GM23338 (cell line): Measurements from ENCODE around the gene GCDH. TPM values are rescaled to one million over a fixed set of nuclear protein-coding genes. Genes with fewer than 3 reads are reported as not detected.

Experiments used
- ATAC-seq: fragments of 200-7000 bp; cut with Tn5 transposase; 3 replicates; pipeline ENCODE4 v1.9.1; 2020
- DNase-seq: peaks from one replicate; pipeline ENCODE4 v3.0.0-alpha.2; 2015; ENCODE audit warnings: low spot score
- H2AFZ ChIP-seq: fragments of 200-600 bp; sonication (generic); 2 replicates; pipeline ENCODE4 v1.8.0; 2016; ENCODE audit warnings: antibody characterized with exemption, mild to moderate bottlenecking, moderate library complexity
- H3F3A ChIP-seq: fragments of 200-600 bp; sonication (generic); replicated peaks from 2 replicates; pipeline ENCODE4 v1.8.0; 2017; ENCODE audit warnings: antibody characterized with exemption, mixed run types, low read depth
- H3K27ac ChIP-seq: fragments of 200-600 bp; sonication (generic); 2 replicates; pipeline ENCODE4 v1.6.1; 2016; ENCODE audit warnings: low read depth
- H3K27me3 ChIP-seq: fragments of 200-600 bp; sonication (generic); 2 replicates; pipeline ENCODE4 v1.8.0; 2016; ENCODE audit warnings: mild to moderate bottlenecking, mixed run types, moderate library complexity; ENCODE audit not compliant: insufficient read depth
- H3K36me3 ChIP-seq: fragments of 200-600 bp; sonication (generic); 2 replicates; pipeline ENCODE4 v1.8.0; 2016; ENCODE audit warnings: mild to moderate bottlenecking; ENCODE audit not compliant: insufficient read depth
- H3K4me1 ChIP-seq: fragments of 200-600 bp; sonication (generic); 2 replicates; pipeline ENCODE4 v1.8.0; 2016; ENCODE audit warnings: mild to moderate bottlenecking, moderate library complexity; ENCODE audit not compliant: insufficient read depth
- H3K4me2 ChIP-seq: fragments of 200-600 bp; sonication (generic); 2 replicates; pipeline ENCODE4 v1.7.1; 2017; ENCODE audit warnings: mixed run types
- H3K4me3 ChIP-seq: fragments of 200-600 bp; sonication (generic); 2 replicates; pipeline ENCODE4 v1.6.1; 2016; ENCODE audit warnings: mixed run types
- H3K79me2 ChIP-seq: fragments of 200-600 bp; sonication (generic); replicated peaks from 2 replicates; pipeline ENCODE4 v1.8.0; 2017; ENCODE audit warnings: mild to moderate bottlenecking; ENCODE audit not compliant: insufficient read depth
- H3K9me2 ChIP-seq: fragments of 200-600 bp; sonication (generic); 2 replicates; pipeline ENCODE4 v1.8.0; 2017; ENCODE audit not compliant: insufficient read depth
- H4K20me1 ChIP-seq: fragments of 200-600 bp; sonication (generic); replicated peaks from 2 replicates; pipeline ENCODE4 v1.8.0; 2017; ENCODE audit warnings: mild to moderate bottlenecking; ENCODE audit not compliant: insufficient read depth
- H3K27ac Mint-ChIP-seq: 2 replicates; pipeline ENCODE4 v1.8.0; 2020; ENCODE audit warnings: inconsistent platforms, mild to moderate bottlenecking, moderate library complexity, mixed read lengths
- H3K27me3 Mint-ChIP-seq: 3 replicates; pipeline ENCODE4 v1.8.0; 2022; ENCODE audit warnings: low read depth, mild to moderate bottlenecking, moderate library complexity, mixed read lengths, inconsistent platforms; ENCODE audit not compliant: insufficient read depth, poor library complexity
- H3K36me3 Mint-ChIP-seq: 3 replicates; pipeline ENCODE4 v1.8.0; 2021; ENCODE audit warnings: low read depth, mild to moderate bottlenecking, inconsistent platforms, moderate library complexity, mixed read lengths
- H3K4me1 Mint-ChIP-seq: 3 replicates; pipeline ENCODE4 v1.8.0; 2020; ENCODE audit warnings: mild to moderate bottlenecking, inconsistent platforms, mixed read lengths
- H3K4me3 Mint-ChIP-seq: 3 replicates; pipeline ENCODE4 v1.8.0; 2021; ENCODE audit warnings: moderate library complexity, mild to moderate bottlenecking, inconsistent platforms, mixed read lengths
- H3K9me3 Mint-ChIP-seq: 3 replicates; pipeline ENCODE4 v1.8.0; 2020; ENCODE audit warnings: moderate library complexity, mild to moderate bottlenecking, inconsistent platforms, mixed read lengths
- CREB1 ChIP-seq: fragments of 250-450 bp; sonication (Bioruptor Pico); IDR thresholded peaks from 2 replicates; pipeline ENCODE4 v1.5.0; 2020; ENCODE audit warnings: low read depth, mild to moderate bottlenecking, moderate library complexity
- CTCF ChIP-seq, 2 experiments: fragments of 200-600 bp in 1 of 2; sonication (generic) in 1 of 2; conservative IDR thresholded peaks; 2 replicates each; pipeline versions ENCODE4 v1.5.1 to v1.6.1; 2016 to 2017; ENCODE audit warnings: antibody characterized with exemption in 2 of 2, low read depth in 2 of 2, mild to moderate bottlenecking in 2 of 2, moderate library complexity in 1 of 2
- ETS1 ChIP-seq: IDR thresholded peaks from 2 replicates; pipeline ENCODE4 v1.6.1; 2016; ENCODE audit warnings: antibody characterized with exemption
- EZH2 ChIP-seq: fragments of 200-600 bp; sonication (generic); IDR thresholded peaks from one replicate; pipeline ENCODE4 v1.8.0; 2017; ENCODE audit warnings: antibody characterized with exemption, mild to moderate bottlenecking, low read depth; ENCODE audit not compliant: unreplicated experiment
- EZH2phosphoT487 ChIP-seq: fragments of 200-600 bp; sonication (generic); IDR thresholded peaks from one replicate; pipeline ENCODE4 v1.8.1; 2018; ENCODE audit warnings: antibody characterized with exemption; ENCODE audit not compliant: unreplicated experiment
- NANOG ChIP-seq: IDR thresholded peaks from 2 replicates; pipeline ENCODE4 v1.6.1; 2016; ENCODE audit warnings: antibody characterized with exemption, borderline replicate concordance
- POLR2AphosphoS5 ChIP-seq: IDR thresholded peaks from 2 replicates; pipeline ENCODE4 v1.6.1; 2016; ENCODE audit warnings: antibody characterized with exemption, low read depth
- STAT1 ChIP-seq: IDR thresholded peaks from one replicate; pipeline ENCODE4 v1.6.1; 2016; ENCODE audit warnings: antibody characterized with exemption; ENCODE audit not compliant: unreplicated experiment
- ZNF331 ChIP-seq: fragments of 250-450 bp; sonication (Bioruptor Pico); IDR thresholded peaks from 2 replicates; pipeline ENCODE4 v1.5.0; 2020; ENCODE audit warnings: low read depth, mild to moderate bottlenecking, moderate library complexity
- ZNF462 ChIP-seq: fragments of 250-450 bp; sonication (Bioruptor Pico); IDR thresholded peaks from 2 replicates; pipeline ENCODE4 v1.5.0; 2020; ENCODE audit warnings: mild to moderate bottlenecking, moderate library complexity
- polyA plus RNA-seq: library from polyadenylated mRNA; unstranded; fragments of >200 nt; fragmentation: Nextera tagmentation; extraction: Ambion mirVana; gene quantifications from 2 replicates; pipeline ENCODE4 v1.2.1, GENCODE V29; 2016
- total RNA-seq: library from RNA; depleted of rRNA; stranded (reverse); fragments of >200 nt; shearing (Covaris generic); gene quantifications from 2 replicates; pipeline ENCODE4 v1.2.3, GENCODE V29; 2014

Gene GCDH
- total and polyA plus RNA-seq, 2 experiments from 2014 or later: 54.1 to 99.8 TPM

- Histone ChIP-seq H4K20me1 (peaks cover 6% of the 10 kb centered on the region; the same call in 1 of the 2 replicates), H3K79me2 (no peaks in the 10 kb centered on the region), H3F3A (peaks cover 12% of the 10 kb centered on the region; the same call in 1 of the 2 replicates), H3K4me3 (no peak overlapping the region), H2AFZ (no peak overlapping the region), H3K9me2 (no peaks in the 10 kb centered on the region; the same call in 1 of the 2 replicates), H3K27ac (no peak overlapping the region), H3K36me3 (peaks cover 30% of the 10 kb centered on the region), H3K4me1 (no peaks in the 10 kb centered on the region), H3K27me3 (peaks cover 10% of the 10 kb centered on the region), H3K4me2 (no peak overlapping the region)
- DNase-seq (no peak), ATAC-seq (no peak)
- peaks cover 79% of the 10 kb centered on the region for H3K36me3 Mint-ChIP-seq
- H3K27ac Mint-ChIP-seq: no peak overlapping the region
- H3K4me1 Mint-ChIP-seq: no peaks in the 10 kb centered on the region
- TF ChIP-seq STAT1 (no peak), CREB1 (CRISPR knock-in tag) (no peak), EZH2 (no peak), CTCF (conservative IDR thresholded peaks at IDR 0.05; ENCODE audit: low read depth in 2 of 2) (no peak), ETS1 (no peak), NANOG (no peak), POLR2AphosphoS5 (no peak), EZH2phosphoT487 (no peak), ZNF331 (CRISPR knock-in tag) (no peak), ZNF462 (CRISPR knock-in tag) (no peak)
- peaks cover 34% of the 10 kb centered on the region for H3K27me3 Mint-ChIP-seq
- no peak overlapping the region; the same call in 2 of the 3 replicates for H3K4me3 Mint-ChIP-seq
- H3K9me3 Mint-ChIP-seq: peaks cover 11% of the 10 kb centered on the region; the same call in 2 of the 3 replicates
Observed at GRCh38 chr19:12922959-12923358, 32.0 kb downstream of the GCDH start.
